IMR-90 (cell line): ENCODE measurements around the gene ZDHHC7. TPM values are rescaled to one million over a fixed set of nuclear protein-coding genes. Genes with fewer than 3 reads are reported as not detected.
A peak's percentile ranks its signal among the peaks of the same experiment; 100 is the strongest.

ENCODE experiments used
- ATAC-seq: fragments of 200-7000 bp; cut with Tn5 transposase; 2 replicates; pipeline ENCODE4 v1.9.1; 2020; ENCODE audit warnings: low read depth, mild to moderate bottlenecking, moderate library complexity
- BruUV-seq: library from RNA; stranded (reverse); fragments of 400-500 nt; replicated peaks from 2 replicates; lab custom pipeline; 2021; lab: Mats Ljungman, UMichigan
- CTCF ChIA-PET: fragments of 300-600 bp; formaldehyde crosslinking; extraction: SDS; loops from one replicate; lab custom pipeline; 2021; ENCODE audit warnings: antibody characterized with exemption; lab: Yijun Ruan, JAX
- POLR2A ChIA-PET: fragments of 300-600 bp; sonication (Branson Sonifier 250); formaldehyde crosslinking; loops from one replicate; lab custom pipeline; 2022; ENCODE audit warnings: antibody characterized with exemption; ENCODE audit not compliant: unreplicated experiment; lab: Charles Lee
- DNase-seq: peaks from one replicate; pipeline ENCODE4 v3.0.0; 2013
- H2AFZ ChIP-seq: replicated peaks from 2 replicates; pipeline ENCODE3; 2013; ENCODE audit warnings: low read length, mild to moderate bottlenecking; ENCODE audit not compliant: poor library complexity
- H2AK5ac ChIP-seq: 2 replicates; pipeline ENCODE4 v1.6.1; 2013; ENCODE audit warnings: low read depth, low read length, inconsistent platforms
- H2AK9ac ChIP-seq: replicated peaks from 2 replicates; pipeline ENCODE3; 2013; ENCODE audit warnings: mild to moderate bottlenecking, low read depth, low read length, moderate library complexity; ENCODE audit not compliant: poor library complexity
- H2BK120ac ChIP-seq: 2 replicates; pipeline ENCODE4 v1.6.1; 2013; ENCODE audit warnings: low read depth, low read length, inconsistent platforms
- H2BK15ac ChIP-seq: 3 replicates; pipeline ENCODE4 v1.6.1; 2013; ENCODE audit warnings: low read depth, low read length, inconsistent platforms
- H2BK20ac ChIP-seq: 2 replicates; pipeline ENCODE4 v1.6.1; 2013; ENCODE audit warnings: low read depth, mild to moderate bottlenecking, inconsistent platforms, low read length, moderate library complexity
- H2BK5ac ChIP-seq: 2 replicates; pipeline ENCODE4 v1.6.1; 2013; ENCODE audit warnings: mild to moderate bottlenecking, low read depth, low read length, inconsistent platforms; ENCODE audit not compliant: poor library complexity, severe bottlenecking
- H3K14ac ChIP-seq: replicated peaks from 2 replicates; pipeline ENCODE4 v1.6.1; 2013; ENCODE audit warnings: low read depth, low read length, inconsistent platforms
- H3K18ac ChIP-seq: 2 replicates; pipeline ENCODE4 v1.6.1; 2013; ENCODE audit warnings: low read depth, low read length, control low read depth
- H3K23ac ChIP-seq: 2 replicates; pipeline ENCODE4 v1.6.1; 2013; ENCODE audit warnings: low read depth, low read length, inconsistent platforms
- H3K27ac ChIP-seq: 2 replicates; pipeline ENCODE4 v1.5.1; 2013; ENCODE audit warnings: mild to moderate bottlenecking, control low read depth, low read length; ENCODE audit not compliant: insufficient read depth
- H3K27me3 ChIP-seq: 2 replicates; pipeline ENCODE4 v1.6.1; 2013; ENCODE audit warnings: low read length; ENCODE audit not compliant: control insufficient read depth, insufficient read depth
- H3K36me3 ChIP-seq: 2 replicates; pipeline ENCODE4 v1.6.1; 2013; ENCODE audit warnings: low read length, mixed read lengths; ENCODE audit not compliant: control insufficient read depth, insufficient read depth
- H3K4ac ChIP-seq: 2 replicates; pipeline ENCODE4 v1.6.1; 2013; ENCODE audit warnings: low read depth, low read length, inconsistent platforms
- H3K4me1 ChIP-seq: 2 replicates; pipeline ENCODE4 v1.6.1; 2013; ENCODE audit warnings: low read length, mixed read lengths; ENCODE audit not compliant: control insufficient read depth, insufficient read depth
- H3K4me2 ChIP-seq: 2 replicates; pipeline ENCODE4 v1.6.1; 2013; ENCODE audit warnings: low read depth, mild to moderate bottlenecking, control low read depth, low read length, moderate library complexity
- H3K4me3 ChIP-seq: 2 replicates; pipeline ENCODE4 v1.5.1; 2013; ENCODE audit warnings: low read depth, mild to moderate bottlenecking, control low read depth, low read length, moderate library complexity; ENCODE audit not compliant: insufficient read depth
- H3K56ac ChIP-seq: 2 replicates; pipeline ENCODE4 v1.6.1; 2013; ENCODE audit warnings: low read length, inconsistent platforms; ENCODE audit not compliant: insufficient read depth; ENCODE audit errors: extremely low read depth
- H3K79me1 ChIP-seq, 2 experiments: 2 replicates each; pipeline ENCODE4 v1.6.1; 2013; ENCODE audit warnings: low read length in 2 of 2, inconsistent platforms in 1 of 2, low read depth in 1 of 2
- H3K9ac ChIP-seq: 2 replicates; pipeline ENCODE4 v1.6.1; 2013; ENCODE audit warnings: low read depth, low read length, control low read depth
- H3K9me1 ChIP-seq: 2 replicates; pipeline ENCODE4 v1.6.1; 2013; ENCODE audit warnings: low read length, inconsistent platforms; ENCODE audit not compliant: insufficient read depth
- H3K9me3 ChIP-seq: 2 replicates; pipeline ENCODE4 v1.6.1; 2013; ENCODE audit warnings: low read length; ENCODE audit not compliant: control insufficient read depth, insufficient read depth
- H4K20me1 ChIP-seq: 2 replicates; pipeline ENCODE4 v1.6.1; 2013; ENCODE audit warnings: low read length, inconsistent platforms; ENCODE audit not compliant: insufficient read depth
- H4K5ac ChIP-seq: 2 replicates; pipeline ENCODE4 v1.6.1; 2013; ENCODE audit warnings: mild to moderate bottlenecking, low read depth, low read length, control low read depth
- H4K8ac ChIP-seq, 2 experiments: 2 replicates each; pipeline ENCODE4 v1.6.1; 2013; ENCODE audit warnings: low read depth in 2 of 2, low read length in 2 of 2, control low read depth in 1 of 2, inconsistent platforms in 1 of 2
- H4K91ac ChIP-seq: 2 replicates; pipeline ENCODE4 v1.6.1; 2013; ENCODE audit warnings: low read depth, low read length, inconsistent platforms; ENCODE audit not compliant: insufficient read depth
- CTCF ChIP-seq: conservative IDR thresholded peaks from 2 replicates; pipeline ENCODE4 v1.5.1; 2012; ENCODE audit warnings: mild to moderate bottlenecking, low read depth, low read length, improper control_type of control experiment
- RCOR1 ChIP-seq: IDR thresholded peaks from 2 replicates; pipeline ENCODE4 v1.6.1; 2012; ENCODE audit warnings: mild to moderate bottlenecking, low read length, improper control_type of control experiment; ENCODE audit not compliant: insufficient replicate concordance
- USF2 ChIP-seq: fragments of 150-350 bp; IDR thresholded peaks from 2 replicates; pipeline ENCODE4 v1.6.1; 2017; ENCODE audit warnings: mild to moderate bottlenecking, antibody characterized with exemption, low read length, low read depth
- WGBS, 2 experiments: methylation state at CpG; one replicate each; pipeline versions ENCODE4 v1.1.5 to v1.1.7; 2013; ENCODE audit warnings: missing lambda C conversion rate in 2 of 2; ENCODE audit not compliant: insufficient read length in 1 of 2; ENCODE audit errors: extremely low coverage in 2 of 2; 5-methylcytosine and 5-hydroxymethylcytosine counted together
- dilution Hi-C: fragments of 300-500 bp; cut with HindIII; formaldehyde crosslinking; loops from one replicate; pipeline ENCODE4 v1.14.3; 2018; ENCODE audit warnings: low sequenced_read_pairs; ENCODE audit not compliant: unreplicated experiment
- in situ Hi-C: fragments of 300-500 bp; cut with MboI; formaldehyde crosslinking; loops from 3 replicates; pipeline ENCODE4 v1.14.3; 2019; ENCODE audit warnings: low sequenced_read_pairs, inconsistent platforms, mixed read lengths
- intact Hi-C: fragments of 100-400 bp; cut with micrococcal nuclease; formaldehyde crosslinking; loops from 2 replicates; pipeline ENCODE4 v1.10.0; 2022
- polyA plus RNA-seq, 3 experiments: library from polyadenylated mRNA; depleted of rRNA; stranded (reverse); fragments of >200 nt; gene quantifications; 2 replicates each; pipeline ENCODE4 v1.2.3, GENCODE V29; 2012; ENCODE audit warnings: low replicate concordance in 1 of 3
- total RNA-seq: library from RNA; depleted of rRNA; stranded (reverse); fragments of >200 nt; gene quantifications from 2 replicates; pipeline ENCODE4 v1.2.3, GENCODE V29; 2012

Gene ZDHHC7
- total and polyA plus RNA-seq, 2 of the 4 experiments (the other 2 are of a cell fraction), result 80.1 to 97.1 TPM

- 0 out of 2 replicates have a peak overlapping the region, but pooled peaks have one; percentile 3 for H3K14ac ChIP-seq
- CTCF ChIA-PET, result interaction anchor here (1.0 kb wide), 1 partner anchor 24 kb away, joined by 3 read pairs; no protein-coding TSS in a partner anchor
- TF ChIP-seq RCOR1 (no peak), USF2 (no peak), CTCF (peak; percentile 28; the same call in 1 of the 2 replicates)
- no peaks in the 10 kb centered on the region for H3K9me3 ChIP-seq
- peaks cover 20% of the 10 kb centered on the region for H3K4me1 ChIP-seq
- H2AK5ac ChIP-seq, result peak overlapping the region; percentile 36; the same call in 1 of the 2 replicates
- H4K91ac ChIP-seq, result no peak overlapping the region; the same call in 1 of the 2 replicates
- peak overlapping the region; percentile 71 for H3K4me2 ChIP-seq
- H3K4ac ChIP-seq, result peak overlapping the region; percentile 22
- peak overlapping the region in 1 of 2 experiments; percentile 0; a peak in 1 of 4 replicates for H4K8ac ChIP-seq
- H2BK20ac ChIP-seq, result no peak overlapping the region
- intact Hi-C loops, result no loop called here
- POLR2A ChIA-PET, result interaction anchor here (0.6 kb wide), 2 partner anchors 34 to 454 kb away, joined by 3 read pairs; no protein-coding TSS in a partner anchor
- H2AK9ac ChIP-seq, result peak overlapping the region; percentile 58
- dilution Hi-C loops, result no loop called here
- 3% methylated on average over 19 of the region's 41 CpGs; no CpG with 5 or more reads in 1 of the 2 experiments for WGBS, 2 experiments
- DNase-seq, result no peak
- H2AFZ ChIP-seq, result peak overlapping the region; percentile 86
- peaks cover 6% of the 10 kb centered on the region; the same call in 1 of the 2 replicates for H3K36me3 ChIP-seq
- peak overlapping the region; percentile 79 for H3K4me3 ChIP-seq
- in situ Hi-C loops, result no loop called here
- H3K9ac ChIP-seq, result peak overlapping the region; percentile 68
- peak overlapping the region; percentile 57 for H2BK5ac ChIP-seq
- H4K20me1 ChIP-seq, result peaks cover 15% of the 10 kb centered on the region; the same call in 1 of the 2 replicates
- ATAC-seq, result peak; percentile 36
- H3K79me1 ChIP-seq, result peaks cover 12 to 53% of the 10 kb centered on the region in 2 experiments
- H3K27ac ChIP-seq, result peak overlapping the region; percentile 91
- H3K18ac ChIP-seq, result no peak overlapping the region
- H2BK15ac ChIP-seq, result no peak overlapping the region
- BruUV-seq, result no TSS peak
- peaks cover 5% of the 10 kb centered on the region; the same call in 1 of the 2 replicates for H3K9me1 ChIP-seq
- H4K5ac ChIP-seq, result no peak overlapping the region
- H3K27me3 ChIP-seq, result no peaks in the 10 kb centered on the region
- peak overlapping the region; percentile 82; the same call in 1 of the 2 replicates for H3K23ac ChIP-seq
- H2BK120ac ChIP-seq, result peak overlapping the region; percentile 66; the same call in 1 of the 2 replicates
- H3K56ac ChIP-seq, result no peak overlapping the region
Observed at GRCh38 chr16:85027958-85028684, 16.8 kb upstream of the ZDHHC7 start.
